Effector CD4-positive, alpha-beta T cell (primary cell): Measurements from ENCODE around the gene RETN.

ENCODE experiments used
- DNase-seq: peaks from one replicate; pipeline ENCODE4 v3.0.0-alpha.2; 2020

RETN gene

DNA sequence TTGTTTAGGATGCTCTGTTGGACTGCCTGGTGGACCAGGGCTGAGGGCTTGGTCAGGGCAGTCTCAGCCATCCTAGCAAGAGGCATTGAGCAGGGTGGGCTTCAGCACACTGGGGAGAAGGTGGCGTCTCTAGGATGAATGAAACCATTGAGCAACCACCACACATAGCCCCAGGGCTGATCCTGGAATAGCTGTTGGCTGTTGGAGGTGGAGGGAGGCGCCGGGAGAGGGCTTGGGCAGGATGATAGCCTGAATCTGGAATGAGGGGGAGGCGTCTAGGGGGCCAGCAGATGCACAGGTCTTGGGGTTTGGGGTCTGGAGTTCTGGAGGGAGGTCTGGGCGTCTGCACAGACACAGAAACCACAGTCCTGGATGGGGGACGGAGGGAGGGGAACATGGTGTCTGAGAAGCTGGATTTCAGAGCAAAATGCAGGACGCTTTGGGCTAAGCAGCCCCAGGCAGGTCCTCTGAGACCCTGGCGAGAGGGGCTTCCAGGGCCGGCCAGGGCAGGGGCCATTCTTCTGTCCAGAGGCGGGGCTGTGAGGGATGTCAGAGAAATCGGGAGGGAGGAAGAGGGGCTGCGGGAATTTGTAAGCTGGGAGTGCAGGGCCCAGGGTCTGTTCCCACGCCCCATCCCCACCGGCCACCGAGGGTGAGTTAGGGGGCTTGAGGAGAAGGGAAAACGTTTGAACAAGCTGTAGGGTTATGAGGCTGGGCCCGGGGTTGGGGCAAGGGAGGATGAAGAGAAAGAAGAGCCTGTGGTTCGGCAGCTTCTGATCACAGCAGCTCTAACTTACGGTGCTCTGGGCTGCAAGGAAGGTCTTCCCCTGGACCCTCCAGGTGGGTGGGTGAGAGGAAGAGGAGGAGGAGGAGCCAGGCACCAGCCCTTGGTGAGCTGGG, 16.9 kb downstream of the RETN start:
- DNase-seq: no peak

DNA sequence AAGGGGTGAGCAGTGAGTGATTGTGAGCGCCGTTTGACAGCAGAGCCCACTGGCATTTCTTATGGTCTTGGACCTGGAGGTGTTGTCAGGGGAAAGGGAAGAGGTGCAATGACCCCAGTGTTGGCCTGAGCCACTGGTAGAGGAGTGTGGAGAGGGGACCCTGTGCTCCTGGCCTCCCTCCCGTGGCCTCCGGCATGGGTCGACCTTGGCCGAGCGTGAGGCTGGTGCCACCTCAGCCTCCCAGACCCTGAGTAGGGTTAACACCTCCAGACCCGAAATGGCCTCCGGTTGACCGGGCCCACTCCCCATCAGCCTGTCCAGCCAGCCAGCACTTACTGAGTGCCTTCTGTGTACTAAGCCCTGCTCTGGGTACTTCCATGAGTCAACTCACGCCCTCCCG, 18.3 kb downstream of the RETN start:
- DNase-seq: no peak

GRCh38 chr19:7689165-7689564, 20.3 kb downstream of the RETN start:
- DNase-seq: no peak

- DNase-seq: no peak
Measured at GRCh38 chr19:7690779-7691258, 22.0 kb downstream of the RETN start.

- no peak for DNase-seq
Measured at GRCh38 chr19:7691497-7691896, 22.6 kb downstream of the RETN start.

GRCh38 chr19:7692417-7693088, 23.7 kb downstream of the RETN start:
- DNase-seq: no peak

DNA sequence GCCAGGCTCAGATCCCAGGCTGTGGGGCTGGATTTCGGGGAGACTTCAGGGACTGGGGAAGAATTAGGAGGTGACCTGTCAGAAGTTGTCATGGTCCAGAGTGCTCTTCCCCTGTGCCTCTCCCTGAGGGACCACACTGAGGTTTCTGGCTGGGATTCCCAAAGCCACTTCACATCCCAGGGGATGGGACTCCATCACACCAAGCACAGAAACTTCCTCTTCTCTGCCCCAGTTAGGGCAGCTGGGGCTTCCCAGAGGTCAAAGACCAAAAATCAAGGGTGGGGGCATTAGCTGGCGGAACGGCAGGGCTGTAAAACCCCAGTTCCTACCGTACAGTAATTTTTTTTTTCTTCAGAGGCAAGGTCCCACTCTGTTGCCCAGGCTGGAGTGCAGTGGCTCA, 25.6 kb downstream of the RETN start:
- no peak for DNase-seq

- DNase-seq: no peak
Measured at GRCh38 chr19:7697721-7698287, 29.0 kb downstream of the RETN start.

DNA sequence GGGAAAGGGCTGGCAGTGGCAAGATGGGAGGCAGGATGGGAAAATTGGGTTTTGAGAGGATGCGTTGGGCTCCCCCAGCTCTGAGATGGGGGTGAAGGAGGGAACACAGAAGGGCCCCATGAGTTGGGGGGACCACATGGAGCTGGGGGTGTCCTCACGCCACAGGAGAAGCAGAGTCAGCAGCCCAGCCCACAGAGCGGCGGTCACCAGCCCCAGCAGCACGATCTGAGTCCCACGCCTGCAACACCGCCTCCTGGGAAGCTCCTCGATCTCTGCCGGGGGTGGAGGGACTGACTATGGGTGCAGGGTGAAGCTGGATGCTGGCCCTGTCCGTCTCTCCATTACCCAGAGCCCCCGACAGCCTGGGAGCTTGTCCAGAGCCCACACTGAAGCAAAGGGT, 29.7 kb downstream of the RETN start:
- no peak for DNase-seq

GRCh38 chr19:7699003-7699402, 30.2 kb downstream of the RETN start:
- no peak for DNase-seq

GRCh38 chr19:7699417-7700401, 30.9 kb downstream of the RETN start:
- no peak for DNase-seq

DNA sequence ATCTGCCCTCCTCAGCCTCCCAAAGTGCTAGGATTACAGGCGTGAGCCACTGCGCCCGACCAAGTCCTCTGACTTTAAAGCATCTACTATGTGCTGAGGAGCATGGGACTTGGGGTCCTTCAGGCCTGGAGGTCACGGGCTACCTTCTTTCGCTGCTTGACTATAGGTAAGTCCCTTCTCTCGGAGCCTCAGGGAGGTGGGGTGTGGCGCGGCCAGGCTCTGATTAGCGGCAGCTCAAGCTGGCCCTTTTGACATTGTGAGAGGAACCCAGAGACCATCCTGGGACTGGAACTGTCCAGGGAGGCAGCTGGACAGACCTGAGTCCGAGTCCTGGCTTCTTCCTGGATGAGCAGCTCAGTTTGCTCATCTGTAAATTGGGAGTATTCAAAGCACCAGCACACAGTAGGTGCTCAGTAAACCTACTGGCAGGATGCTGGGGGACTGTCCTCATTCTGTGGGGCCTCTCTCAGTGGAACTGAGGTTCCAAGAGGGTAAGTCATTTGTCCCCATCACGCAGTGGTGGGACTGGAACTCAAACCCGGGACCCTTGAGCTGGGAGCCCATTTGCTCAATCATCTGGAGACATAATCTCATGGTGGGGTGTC, 32.3 kb downstream of the RETN start:
- no peak for DNase-seq

DNA sequence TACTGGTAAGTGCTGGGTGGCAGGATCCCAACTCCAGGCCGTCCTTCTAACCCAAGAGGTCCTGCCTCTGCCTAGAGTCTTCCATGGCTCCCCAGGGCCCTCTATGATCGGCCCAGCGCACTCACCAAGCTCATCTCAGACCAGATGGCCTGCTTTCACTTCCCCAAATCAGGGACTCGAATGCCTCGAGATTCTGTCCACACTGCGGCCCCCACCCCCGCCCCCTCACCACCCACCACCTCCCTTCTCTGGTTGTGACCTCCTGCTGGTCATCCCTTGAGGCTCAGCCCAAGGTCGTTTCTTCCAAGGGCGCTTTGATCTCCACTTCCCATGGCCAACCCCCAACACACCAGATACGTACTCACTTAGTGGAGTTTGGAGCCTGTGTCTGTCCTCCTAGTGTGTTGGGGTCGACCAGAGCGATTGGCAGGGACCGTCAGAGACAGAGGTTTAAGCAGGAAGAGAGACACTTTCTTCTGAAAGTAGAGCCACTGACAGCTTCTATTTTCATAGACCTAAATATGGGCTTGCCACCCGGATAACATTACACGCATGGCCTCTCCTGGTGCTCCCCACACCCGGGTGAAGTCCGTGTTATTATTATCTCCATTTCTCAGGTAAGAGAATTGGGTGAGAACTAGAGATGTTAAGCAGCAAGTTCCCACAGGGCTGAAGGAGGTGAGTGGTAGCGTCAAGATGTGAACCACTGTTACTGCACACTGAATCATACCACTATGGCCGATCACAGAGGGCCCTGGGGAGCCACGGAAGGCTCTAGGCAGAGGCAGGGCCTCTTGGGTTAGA, 33.0 kb downstream of the RETN start, which contains the start of gene FCER2:
FCER2 (minus strand) TSS at position 478 of the 804 bp plus-strand sequence. CDS start 2,371 bp downstream, outside the sequence.
- no peak for DNase-seq

- no peak for DNase-seq
Measured at GRCh38 chr19:7703332-7703731, 34.5 kb downstream of the RETN start.

DNA sequence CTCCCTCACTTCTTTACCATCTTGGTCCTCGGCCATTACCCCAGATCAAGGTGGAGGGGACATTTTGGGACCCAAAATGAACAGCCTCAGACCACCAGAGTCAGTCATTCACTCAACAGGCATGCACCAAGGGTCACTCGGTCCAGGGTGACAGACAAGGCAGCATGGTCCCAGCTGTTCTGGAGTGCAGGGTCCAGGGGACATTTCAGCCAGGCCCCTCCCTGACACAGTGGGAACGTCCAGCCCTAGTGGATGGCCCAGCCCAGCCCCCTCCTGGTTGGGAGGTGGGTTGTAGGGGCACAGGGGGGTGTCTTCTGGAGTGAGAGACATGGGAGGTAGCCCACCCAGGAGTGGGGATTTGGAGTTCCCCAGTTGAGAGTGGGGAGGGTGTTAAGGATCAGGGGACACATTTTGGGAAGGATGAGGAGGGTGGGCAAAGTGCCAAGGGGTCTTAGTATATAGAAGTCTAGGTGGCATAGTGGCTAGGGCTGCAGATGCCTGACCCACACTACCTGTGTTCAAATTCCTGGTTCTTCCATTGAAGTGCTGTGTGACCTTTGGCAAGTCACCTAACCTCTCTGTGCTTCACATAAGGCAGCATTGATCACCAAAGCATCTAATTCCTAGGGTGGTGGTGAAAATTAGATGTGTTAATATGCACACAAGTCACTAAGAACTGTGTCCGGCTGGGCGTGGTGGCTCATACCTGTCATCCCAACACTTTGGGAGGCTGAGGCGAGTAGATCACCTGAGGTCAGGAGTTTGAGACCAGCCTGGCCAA, 35.6 kb downstream of the RETN start:
- no peak for DNase-seq

DNA sequence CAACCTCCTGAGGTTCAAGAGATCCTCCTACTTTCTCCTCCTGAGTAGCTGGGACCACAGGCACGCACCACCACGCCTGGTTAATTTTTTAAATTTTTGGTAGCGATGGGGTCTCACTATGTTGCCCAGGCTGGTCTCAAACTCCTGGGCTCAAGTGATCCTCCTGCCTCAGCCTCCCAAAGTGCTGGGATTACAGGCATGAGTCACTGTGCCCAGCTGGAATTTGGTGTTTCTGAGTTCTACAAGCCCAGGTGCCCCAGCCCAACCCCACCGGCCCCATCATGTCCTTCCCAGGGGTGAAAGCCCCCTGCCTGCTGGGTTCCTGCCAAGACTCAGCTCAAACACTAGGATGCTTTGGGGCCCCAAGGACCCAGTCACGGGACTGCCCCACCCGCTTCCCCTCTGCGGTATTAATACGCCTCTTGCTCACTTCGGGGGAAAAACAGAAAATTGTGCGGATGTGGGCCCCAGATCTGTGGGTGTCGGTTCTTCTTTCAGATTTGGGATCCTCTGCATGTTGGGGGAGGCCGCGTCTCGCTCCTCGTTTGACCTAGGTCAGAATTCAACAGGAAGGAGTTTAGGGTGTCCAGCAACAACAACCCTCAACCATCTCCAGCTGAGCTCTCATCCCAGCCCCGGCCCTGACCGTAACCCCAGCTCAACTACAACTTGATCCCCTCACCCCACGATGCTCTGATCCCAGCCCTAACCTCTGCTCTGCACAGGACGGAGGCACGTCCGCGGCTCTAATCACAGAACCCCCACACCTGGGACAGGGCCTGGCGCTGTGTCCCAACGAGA, 36.7 kb downstream of the RETN start:
- DNase-seq: peak; percentile 60

- no peak for DNase-seq
Measured at GRCh38 chr19:7706188-7706954, 37.5 kb downstream of the RETN start.

GRCh38 chr19:7706955-7707456, 38.2 kb downstream of the RETN start:
- DNase-seq: no peak
